ENCODE data around the gene NCOA1.

Gene NCOA1

DNA sequence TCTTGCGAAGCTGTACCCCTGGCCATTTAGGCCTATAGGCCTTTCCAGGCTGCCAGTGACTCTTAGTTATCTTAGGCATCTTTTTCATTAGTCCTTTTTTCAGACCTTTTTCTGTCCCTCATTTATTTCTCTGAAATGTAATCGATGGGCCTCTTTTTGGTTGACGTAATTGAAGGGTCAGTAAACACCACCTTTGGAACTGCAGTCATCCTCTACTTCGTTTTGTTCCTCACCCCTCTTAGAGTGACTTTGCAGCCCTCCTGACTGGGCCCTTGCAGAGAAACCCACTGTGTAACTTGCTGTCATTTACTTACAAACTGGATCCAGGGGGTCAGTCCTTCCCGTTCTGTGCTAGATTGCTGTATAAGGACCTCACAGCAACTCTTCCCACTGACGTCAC is 325.4 kb downstream of the NCOA1 start:
- in situ Hi-C loops (cut with HindIII; ENCODE audit: low sequenced_read_pairs), result no loop called here

DNA sequence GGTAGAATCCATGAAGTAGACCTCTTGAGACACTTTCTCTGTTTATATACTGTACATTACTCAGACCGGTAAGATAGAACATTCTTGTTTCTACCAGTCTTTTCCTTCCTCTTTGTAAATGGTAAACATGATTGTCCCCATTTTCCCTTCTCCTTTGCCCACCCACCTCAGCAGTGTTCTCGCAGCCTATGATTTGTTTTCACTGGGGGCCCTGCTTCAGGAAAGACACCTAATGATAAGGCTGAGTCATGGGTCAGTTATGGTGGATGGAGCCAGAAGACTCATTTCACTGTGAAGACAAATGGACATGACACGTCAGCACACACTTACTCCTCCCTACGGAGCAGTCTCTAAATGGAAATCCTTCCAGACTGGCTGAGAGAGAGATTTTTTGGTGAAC is 325.8 kb downstream of the NCOA1 start:
- in situ Hi-C loops (cut with HindIII; ENCODE audit: low sequenced_read_pairs), result no loop called here

DNA sequence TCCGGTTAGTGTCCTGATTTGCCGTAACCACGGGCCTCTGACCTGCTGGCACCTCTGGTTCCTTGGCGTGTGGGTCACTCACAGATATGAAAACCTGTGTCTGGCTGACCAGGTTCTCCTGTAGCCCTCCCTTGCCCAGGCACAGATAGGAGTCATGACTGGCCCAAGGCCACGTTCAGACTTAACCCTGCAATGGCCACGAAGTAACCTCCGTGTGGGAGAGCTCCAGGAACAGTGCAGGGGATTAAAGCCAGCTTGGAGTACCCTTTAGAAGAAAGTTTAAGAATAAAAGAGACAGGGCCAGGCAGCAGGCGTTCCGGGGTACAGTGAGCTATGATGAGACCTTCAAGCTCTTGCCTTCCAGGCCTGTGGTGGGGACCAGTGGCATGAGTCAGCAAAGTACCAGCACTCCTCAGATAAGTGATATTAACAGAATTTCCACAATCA is 327.7 kb downstream of the NCOA1 start:
- in situ Hi-C loops (cut with HindIII; ENCODE audit: low sequenced_read_pairs), result no loop called here

DNA sequence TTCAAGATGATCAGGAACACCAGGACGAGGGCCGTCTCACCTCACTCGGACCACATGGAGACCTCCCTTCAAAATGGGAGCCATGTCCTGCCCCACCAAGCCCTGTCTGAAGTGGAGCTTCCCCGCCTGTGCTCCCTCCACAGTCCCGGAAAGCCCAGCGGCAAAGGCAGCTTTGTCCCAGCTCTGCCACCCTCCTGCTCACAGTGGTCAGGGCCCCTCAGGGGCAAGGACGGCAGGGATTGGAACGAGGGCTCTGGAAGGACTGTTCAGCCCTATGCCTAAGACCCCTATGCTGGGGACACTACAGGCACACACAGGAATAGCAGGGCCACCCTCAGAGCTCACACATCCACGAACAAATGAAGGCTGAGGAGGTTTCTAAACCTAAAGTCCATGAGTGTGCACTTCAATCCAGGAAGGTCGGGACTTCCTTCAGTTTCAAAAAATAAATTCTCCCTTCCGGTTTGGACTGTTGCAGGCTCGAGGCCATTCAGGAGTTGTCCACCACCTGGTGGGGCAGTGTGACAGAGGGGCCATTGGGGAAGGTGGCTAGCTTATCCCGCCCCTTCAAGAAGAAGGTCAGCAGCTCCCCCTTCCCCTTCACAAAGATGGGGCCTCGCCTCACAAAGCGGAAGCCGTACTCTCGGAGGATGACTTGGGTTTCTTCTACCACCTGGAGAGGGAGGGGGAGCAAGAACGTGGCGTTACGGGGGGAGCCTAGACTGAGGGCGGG is 328.6 kb downstream of the NCOA1 start:
- in situ Hi-C loops (cut with HindIII; ENCODE audit: low sequenced_read_pairs), result no loop called here

DNA sequence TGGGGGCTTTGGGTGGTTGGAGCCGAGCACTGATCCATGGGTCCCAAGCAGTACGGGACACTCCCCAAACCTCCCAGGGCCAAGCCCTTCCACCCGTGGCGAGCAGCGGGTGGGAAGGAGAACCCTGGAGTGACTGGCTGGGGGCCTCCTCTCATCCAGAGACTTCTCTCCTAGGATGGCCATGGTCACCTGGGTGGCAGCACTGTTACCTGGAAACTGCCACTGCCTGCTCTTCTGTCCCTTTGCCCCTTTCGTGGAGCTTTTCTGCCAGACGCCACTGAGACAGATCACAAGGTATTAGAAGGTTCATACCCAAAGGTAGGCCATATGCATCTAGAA is 329.1 kb downstream of the NCOA1 start:
- in situ Hi-C loops (cut with HindIII; ENCODE audit: low sequenced_read_pairs), result no loop called here
